H9 (cell line): ENCODE results near the gene DHDH. TPM values are rescaled to one million over a fixed set of nuclear protein-coding genes. Genes with fewer than 3 reads are reported as not detected.

Experiments used
- DNase-seq: peaks from one replicate; pipeline ENCODE4 v3.0.0-alpha.2; 2017
- H2AFZ ChIP-seq: one replicate; pipeline ENCODE4 v1.6.1; 2013; ENCODE audit warnings: mild to moderate bottlenecking, low read length, control low read depth, moderate library complexity
- H2AK5ac ChIP-seq: 2 replicates; pipeline ENCODE4 v1.6.1; 2013; ENCODE audit warnings: low read length, control low read depth, mixed read lengths; ENCODE audit not compliant: insufficient read length
- H2BK120ac ChIP-seq: one replicate; pipeline ENCODE4 v1.6.1; 2013; ENCODE audit warnings: low read depth, mild to moderate bottlenecking, low read length, control low read depth, inconsistent platforms; ENCODE audit not compliant: poor library complexity, severe bottlenecking
- H2BK12ac ChIP-seq: 2 replicates; pipeline ENCODE4 v1.6.1; 2013; ENCODE audit warnings: low read length, control low read depth, mixed read lengths, low read depth; ENCODE audit not compliant: insufficient read length
- H2BK15ac ChIP-seq: 2 replicates; pipeline ENCODE4 v1.6.1; 2013; ENCODE audit warnings: low read depth, low read length, control low read depth
- H2BK20ac ChIP-seq: one replicate; pipeline ENCODE4 v1.6.1; 2013; ENCODE audit warnings: low read depth, mild to moderate bottlenecking, low read length, control low read depth, inconsistent platforms; ENCODE audit not compliant: poor library complexity, severe bottlenecking
- H2BK5ac ChIP-seq: 2 replicates; pipeline ENCODE4 v1.6.1; 2013; ENCODE audit warnings: low read length, control low read depth, mixed read lengths; ENCODE audit not compliant: insufficient read length
- H3K14ac ChIP-seq: 2 replicates; pipeline ENCODE4 v1.6.1; 2013; ENCODE audit warnings: low read length, control low read depth; ENCODE audit not compliant: insufficient read depth
- H3K18ac ChIP-seq: 2 replicates; pipeline ENCODE4 v1.6.1; 2013; ENCODE audit warnings: low read depth, mild to moderate bottlenecking, mixed read lengths, low read length, control low read depth; ENCODE audit not compliant: insufficient read length
- H3K23ac ChIP-seq: 2 replicates; pipeline ENCODE4 v1.6.1; 2013; ENCODE audit warnings: low read length, control low read depth, mixed read lengths, low read depth; ENCODE audit not compliant: insufficient read length
- H3K23me2 ChIP-seq: 2 replicates; pipeline ENCODE4 v1.6.1; 2013; ENCODE audit warnings: low read depth, mild to moderate bottlenecking, mixed read lengths, low read length, control low read depth; ENCODE audit not compliant: insufficient read length, poor library complexity, severe bottlenecking
- H3K27ac ChIP-seq: 2 replicates; pipeline ENCODE4 v1.5.1; 2013; ENCODE audit warnings: low read length, control low read depth, mixed read lengths, low read depth; ENCODE audit not compliant: insufficient read length
- H3K27me3 ChIP-seq: 2 replicates; pipeline ENCODE4 v1.6.1; 2013; ENCODE audit warnings: low read length, control low read depth, inconsistent platforms; ENCODE audit not compliant: insufficient read depth
- H3K4ac ChIP-seq: 2 replicates; pipeline ENCODE4 v1.6.1; 2013; ENCODE audit warnings: low read depth, mild to moderate bottlenecking, control low read depth, inconsistent platforms, low read length, moderate library complexity
- H3K4me1 ChIP-seq: 2 replicates; pipeline ENCODE4 v1.6.1; 2013; ENCODE audit warnings: low read length, control low read depth, inconsistent platforms; ENCODE audit not compliant: insufficient read depth
- H3K4me2 ChIP-seq: 2 replicates; pipeline ENCODE4 v1.6.1; 2013; ENCODE audit warnings: low read length, control low read depth, mixed read lengths; ENCODE audit not compliant: insufficient read length, insufficient read depth
- H3K56ac ChIP-seq: 2 replicates; pipeline ENCODE4 v1.6.1; 2013; ENCODE audit warnings: low read depth, mild to moderate bottlenecking, mixed read lengths, low read length, control low read depth; ENCODE audit not compliant: insufficient read length
- H3K79me1 ChIP-seq: 2 replicates; pipeline ENCODE4 v1.6.1; 2013; ENCODE audit warnings: low read depth, mild to moderate bottlenecking, moderate library complexity, low read length, control low read depth, inconsistent platforms; ENCODE audit not compliant: insufficient read depth, poor library complexity, severe bottlenecking
- H3K79me2 ChIP-seq: 2 replicates; pipeline ENCODE4 v1.6.1; 2013; ENCODE audit warnings: low read length, control low read depth, inconsistent platforms; ENCODE audit not compliant: insufficient read depth
- H3K9ac ChIP-seq: 2 replicates; pipeline ENCODE4 v1.6.1; 2013; ENCODE audit warnings: low read length, control low read depth, mixed read lengths; ENCODE audit not compliant: insufficient read length; ENCODE audit errors: extremely low read depth
- H3K9me3 ChIP-seq: one replicate; pipeline ENCODE4 v1.6.1; 2013; ENCODE audit warnings: low read depth, low read length, inconsistent platforms; ENCODE audit not compliant: control insufficient read depth
- H3T11ph ChIP-seq: one replicate; pipeline ENCODE4 v1.6.1; 2013; ENCODE audit warnings: mild to moderate bottlenecking, low read length, control low read depth, inconsistent platforms
- H4K20me1 ChIP-seq: one replicate; pipeline ENCODE4 v1.6.1; 2013; ENCODE audit not compliant: control insufficient read depth, insufficient read length, insufficient read depth
- H4K5ac ChIP-seq: 2 replicates; pipeline ENCODE4 v1.6.1; 2013; ENCODE audit warnings: low read depth, mild to moderate bottlenecking, mixed read lengths, low read length, control low read depth; ENCODE audit not compliant: insufficient read length
- H4K8ac ChIP-seq: replicated peaks from 2 replicates; pipeline ENCODE4 v1.6.1; 2013; ENCODE audit warnings: low read length, control low read depth, mixed read lengths, low read depth; ENCODE audit not compliant: insufficient read length
- H4K91ac ChIP-seq: 2 replicates; pipeline ENCODE4 v1.6.1; 2013; ENCODE audit warnings: low read depth, mild to moderate bottlenecking, moderate library complexity, mixed read lengths, low read length, control low read depth; ENCODE audit not compliant: insufficient read length
- H3K27ac Mint-ChIP-seq, 3 experiments: 2 replicates in 2 of 3; 3 replicates in 1 of 3; pipeline ENCODE4 v1.8.0; 2020 to 2021; ENCODE audit warnings: mixed read lengths in 3 of 3, mild to moderate bottlenecking in 1 of 3, moderate library complexity in 1 of 3
- H3K27me3 Mint-ChIP-seq: 2 replicates; pipeline ENCODE4 v1.8.0; 2021; ENCODE audit warnings: low read depth, mild to moderate bottlenecking, moderate library complexity, mixed read lengths
- H3K36me3 Mint-ChIP-seq, 3 experiments: 2 replicates in 2 of 3; 3 replicates in 1 of 3; pipeline ENCODE4 v1.8.0; 2020 to 2021; ENCODE audit warnings: low read depth in 3 of 3, mixed read lengths in 3 of 3; ENCODE audit not compliant: insufficient read depth in 1 of 3
- H3K4me1 Mint-ChIP-seq, 2 experiments: 2 replicates each; pipeline ENCODE4 v1.8.0; 2020; ENCODE audit warnings: mixed read lengths in 2 of 2
- H3K4me3 Mint-ChIP-seq, 2 experiments: 2 replicates in 1 of 2; 3 replicates in 1 of 2; pipeline ENCODE4 v1.8.0; 2020 to 2021; ENCODE audit warnings: mild to moderate bottlenecking in 2 of 2, mixed read lengths in 2 of 2, moderate library complexity in 1 of 2
- H3K9me3 Mint-ChIP-seq, 2 experiments: 2 replicates in 1 of 2; 3 replicates in 1 of 2; pipeline ENCODE4 v1.8.0; 2020; ENCODE audit warnings: mild to moderate bottlenecking in 2 of 2, mixed read lengths in 2 of 2, moderate library complexity in 1 of 2
- CTCF ChIP-seq: fragments of 200-600 bp; sonication (generic); conservative IDR thresholded peaks from 3 replicates; pipeline ENCODE4 v1.8.0; 2021; ENCODE audit warnings: antibody characterized with exemption, mild to moderate bottlenecking
- WGBS: extraction: QIAGEN DNeasy Blood & Tissue Kit; methylation state at CpG from one replicate; pipeline ENCODE4 v1.1.7; 2013; ENCODE audit warnings: missing lambda C conversion rate, low lambda C conversion rate, mixed read lengths; ENCODE audit not compliant: insufficient read length; ENCODE audit errors: extremely low coverage; 5-methylcytosine and 5-hydroxymethylcytosine counted together
- total RNA-seq: library from RNA; stranded (reverse); gene quantifications from 2 replicates; pipeline ENCODE4 v1.2.1, GENCODE V29; 2021

Gene DHDH
- total RNA-seq, 1 experiment from 2014 or later = 2.0 TPM

DNA sequence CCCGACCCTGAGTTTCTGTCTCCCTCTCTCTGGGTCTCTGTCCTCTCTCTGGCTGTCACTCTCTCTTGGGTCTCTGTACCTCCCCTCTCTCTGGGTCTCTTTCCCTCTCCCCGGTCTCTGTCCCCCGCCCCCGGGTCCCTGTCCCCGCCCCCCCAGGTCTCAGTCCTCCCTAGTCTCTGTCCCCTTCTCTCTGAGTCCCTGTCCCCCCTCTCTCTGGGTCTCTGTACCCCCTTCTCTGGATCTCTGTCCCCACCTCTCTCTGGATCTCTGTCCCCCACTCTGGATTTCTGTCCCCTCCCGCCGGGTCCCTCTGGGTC is 29.3 kb downstream of the DHDH start:
- no CpG with 5 or more reads among the region's 7 CpGs for WGBS

More for the DNA sequence above, 29.3 kb downstream of the DHDH start:
- Histone ChIP-seq H3K27me3 (no peaks in the 10 kb centered on the region), H3K79me2 (no peaks in the 10 kb centered on the region), H2AFZ (no peak overlapping the region), H3K4me2 (no peak overlapping the region), H2BK15ac (no peak overlapping the region), H4K20me1 (peaks cover 3% of the 10 kb centered on the region), H2BK12ac (no peak overlapping the region), H3K9me3 (no peaks in the 10 kb centered on the region), H2BK20ac (no peak overlapping the region), H4K8ac (no peak overlapping the region), H3K9ac (no peak overlapping the region), H2BK5ac (no peak overlapping the region), H3K18ac (no peak overlapping the region), H3T11ph (no peak overlapping the region), H2AK5ac (no peak overlapping the region), H3K14ac (no peak overlapping the region), H3K27ac (no peak overlapping the region), H3K79me1 (no peaks in the 10 kb centered on the region), H4K5ac (no peak overlapping the region), H3K4me1 (no peaks in the 10 kb centered on the region; the same call in 1 of the 2 replicates), H4K91ac (no peak overlapping the region), H3K23me2 (peaks cover 14% of the 10 kb centered on the region), H3K4ac (no peak overlapping the region), H2BK120ac (no peak overlapping the region), H3K56ac (no peak overlapping the region), H3K23ac (no peak overlapping the region)
- Mint-ChIP-seq H3K27ac (peak overlapping the region; percentile 83 to 98 (median 98); a peak in 3 of 7 replicates), H3K27me3 (peaks cover 2% of the 10 kb centered on the region; the same call in 1 of the 2 replicates), H3K4me1 (peaks cover 30 to 45% of the 10 kb centered on the region in 2 experiments), H3K4me3 (no peak overlapping the region; a peak in 1 of 5 replicates), H3K9me3 (peaks cover 0 to 5% of the 10 kb centered on the region in 2 experiments; a peak in 2 of 5 replicates), H3K36me3 (peaks cover 22 to 59% (median 43%) of the 10 kb centered on the region in 3 experiments; a peak in 6 of 7 replicates)
- no peak for TF ChIP-seq CTCF
- no peak for DNase-seq
